DOHH2 (cell line): ENCODE measurements around the gene REEP3.
"Not testable (repeated sequence)": the region's sequence is repeated elsewhere in the genome, so short reads cannot be mapped to it uniquely, and the experiment has no call there.

ENCODE experiments used
- H3F3A ChIP-seq: fragments of 200-600 bp; sonication (generic), shearing (Covaris generic); 2 replicates; pipeline ENCODE4 v1.6.0; 2016; ENCODE audit warnings: antibody characterized with exemption, mild to moderate bottlenecking; ENCODE audit not compliant: control insufficient read depth, insufficient read depth
- H3K27ac ChIP-seq: fragments of 200-600 bp; sonication (generic); 2 replicates; pipeline ENCODE4 v1.5.1; 2014; ENCODE audit warnings: low read depth, mild to moderate bottlenecking, low read length, moderate library complexity
- H3K27me3 ChIP-seq: fragments of 200-600 bp; sonication (generic); 2 replicates; pipeline ENCODE4 v1.6.1; 2014; ENCODE audit warnings: mild to moderate bottlenecking, low read length, mixed read lengths; ENCODE audit not compliant: control insufficient read depth
- H3K36me3 ChIP-seq: fragments of 200-600 bp; sonication (generic); 2 replicates; pipeline ENCODE4 v1.6.1; 2014; ENCODE audit warnings: mild to moderate bottlenecking, low read length, moderate library complexity, mixed read lengths; ENCODE audit not compliant: control insufficient read depth
- H3K4me1 ChIP-seq: fragments of 200-600 bp; sonication (generic); 2 replicates; pipeline ENCODE4 v1.6.1; 2014; ENCODE audit warnings: mild to moderate bottlenecking, low read length, mixed read lengths; ENCODE audit not compliant: control insufficient read depth
- H3K4me2 ChIP-seq: fragments of 200-600 bp; sonication (generic); 2 replicates; pipeline ENCODE4 v1.6.0; 2014; ENCODE audit warnings: mild to moderate bottlenecking, low read length, moderate library complexity
- H3K4me3 ChIP-seq: fragments of 200-600 bp; sonication (generic); 2 replicates; pipeline ENCODE4 v1.5.1; 2014; ENCODE audit warnings: mild to moderate bottlenecking, low read length, mixed read lengths
- H3K79me2 ChIP-seq: fragments of 200-600 bp; sonication (generic); 2 replicates; pipeline ENCODE4 v1.6.1; 2014; ENCODE audit warnings: mild to moderate bottlenecking, low read length, mixed read lengths; ENCODE audit not compliant: control insufficient read depth
- H3K9me2 ChIP-seq: fragments of 200-600 bp; sonication (generic); replicated peaks from 2 replicates; pipeline ENCODE4 v1.6.1; 2014; ENCODE audit warnings: mild to moderate bottlenecking, low read length, mixed read lengths; ENCODE audit not compliant: control insufficient read depth
- H3K9me3 ChIP-seq: fragments of 200-600 bp; sonication (generic); 2 replicates; pipeline ENCODE4 v1.6.1; 2014; ENCODE audit warnings: antibody characterized with exemption, low read length, mixed read lengths; ENCODE audit not compliant: control insufficient read depth, insufficient read depth
- H4K20me1 ChIP-seq: fragments of 200-600 bp; sonication (generic); 2 replicates; pipeline ENCODE4 v1.6.0; 2014; ENCODE audit warnings: low read depth, mild to moderate bottlenecking, antibody characterized with exemption, low read length, moderate library complexity; ENCODE audit not compliant: control insufficient read depth, insufficient read depth
- CTCF ChIP-seq: fragments of 200-600 bp; sonication (generic); IDR thresholded peaks from one replicate; pipeline ENCODE4 v1.5.1; 2014; ENCODE audit warnings: antibody characterized with exemption, mild to moderate bottlenecking, low read depth, low read length; ENCODE audit not compliant: poor library complexity, severe bottlenecking
- EZH2phosphoT487 ChIP-seq: fragments of 200-600 bp; sonication (generic); IDR thresholded peaks from 2 replicates; pipeline ENCODE4 v1.6.1; 2017; ENCODE audit warnings: borderline replicate concordance, mild to moderate bottlenecking, antibody characterized with exemption, low read length, moderate library complexity, mixed read lengths

REEP3 gene

GRCh38 chr10:63651864-63652263 is 130.7 kb downstream of the REEP3 start:
- Histone ChIP-seq H3K27me3 (no peaks in the 10 kb centered on the region), H3K79me2 (no peaks in the 10 kb centered on the region), H3K36me3 (no peaks in the 10 kb centered on the region), H3F3A (no peaks in the 10 kb centered on the region), H3K9me2 (no peaks in the 10 kb centered on the region), H3K9me3 (no peaks in the 10 kb centered on the region), H3K4me1 (no peaks in the 10 kb centered on the region), H4K20me1 (no peaks in the 10 kb centered on the region), H3K4me2 (no peak overlapping the region), H3K4me3 (no peak overlapping the region), H3K27ac (no peak overlapping the region)
- TF ChIP-seq CTCF (no peak), EZH2phosphoT487 (no peak)

- Histone ChIP-seq H4K20me1 (no peaks in the 10 kb centered on the region), H3K4me2 (no peak overlapping the region), H3K27me3 (no peaks in the 10 kb centered on the region), H3K27ac (no peak overlapping the region), H3K9me3 (no peaks in the 10 kb centered on the region), H3K79me2 (no peaks in the 10 kb centered on the region), H3F3A (no peaks in the 10 kb centered on the region), H3K36me3 (no peaks in the 10 kb centered on the region), H3K4me1 (no peaks in the 10 kb centered on the region), H3K4me3 (no peak overlapping the region), H3K9me2 (no peaks in the 10 kb centered on the region)
- no peak for TF ChIP-seq EZH2phosphoT487
- no peak for TF ChIP-seq CTCF
These were observed 132.5 kb downstream of the REEP3 start for GRCh38 chr10:63653747-63654146.

- H3F3A ChIP-seq: no peaks in the 10 kb centered on the region
- no peaks in the 10 kb centered on the region for H3K4me1 ChIP-seq
- H3K27ac ChIP-seq: no peak overlapping the region
- H3K36me3 ChIP-seq: no peaks in the 10 kb centered on the region
- H3K9me3 ChIP-seq: no peaks in the 10 kb centered on the region
- H4K20me1 ChIP-seq: no peaks in the 10 kb centered on the region
- no peaks in the 10 kb centered on the region for H3K27me3 ChIP-seq
- H3K4me2 ChIP-seq: no peak overlapping the region
- no peaks in the 10 kb centered on the region for H3K9me2 ChIP-seq
- H3K4me3 ChIP-seq: no peak overlapping the region
- no peaks in the 10 kb centered on the region for H3K79me2 ChIP-seq
- TF ChIP-seq EZH2phosphoT487 (no peak), CTCF (no peak)
These were observed 136.6 kb downstream of the REEP3 start for GRCh38 chr10:63657761-63658160.

GRCh38 chr10:63660941-63661340 is 139.7 kb downstream of the REEP3 start:
- H3K36me3 ChIP-seq: not testable (repeated sequence)

More at GRCh38 chr10:63660941-63661340, 139.7 kb downstream of the REEP3 start:
- not testable (repeated sequence) for H3K27ac ChIP-seq, H3F3A ChIP-seq, H3K27me3 ChIP-seq, H3K9me2 ChIP-seq, H3K79me2 ChIP-seq, H3K9me3 ChIP-seq, H4K20me1 ChIP-seq, H3K4me3 ChIP-seq, H3K4me2 ChIP-seq, H3K4me1 ChIP-seq
